ENCODE results near the gene SLIT1. TPM values are rescaled to one million over a fixed set of nuclear protein-coding genes. Genes with fewer than 3 reads are reported as not detected.
"Not testable (repeated sequence)": the region's sequence is repeated elsewhere in the genome, so short reads cannot be mapped to it uniquely, and the experiment has no call there.

Gene SLIT1
- total RNA-seq, 1 donor from 2014 or later = not detected

DNA sequence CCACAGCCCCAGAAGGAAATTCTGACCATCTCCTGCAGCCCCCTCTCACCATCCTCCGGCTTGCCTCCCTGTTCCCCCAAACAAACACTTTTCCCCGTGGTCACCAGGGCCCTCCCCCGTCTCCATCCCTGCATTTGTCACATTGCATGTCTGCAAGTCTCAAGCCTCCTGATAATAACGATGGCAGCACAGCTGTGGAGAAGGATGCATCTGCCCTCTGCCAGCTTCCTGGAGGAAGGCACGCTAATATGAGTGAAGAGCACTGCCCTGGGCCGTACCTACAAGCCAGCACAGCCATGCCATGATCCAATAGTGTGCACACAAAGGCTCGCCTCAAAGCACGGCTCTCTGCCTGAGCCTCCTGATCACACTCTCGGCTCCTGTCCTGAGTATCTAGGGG, 98.5 kb downstream of the SLIT1 start:
- intact Hi-C loops (cut with DNase I) = no loop called here
- no peaks in the 10 kb centered on the region for H3K36me3 ChIP-seq
- H3K27ac ChIP-seq = no peak overlapping the region
- no peaks in the 10 kb centered on the region for H3K4me1 ChIP-seq
- H3K4me3 ChIP-seq = no peak overlapping the region
- TF ChIP-seq, protein P1, sequence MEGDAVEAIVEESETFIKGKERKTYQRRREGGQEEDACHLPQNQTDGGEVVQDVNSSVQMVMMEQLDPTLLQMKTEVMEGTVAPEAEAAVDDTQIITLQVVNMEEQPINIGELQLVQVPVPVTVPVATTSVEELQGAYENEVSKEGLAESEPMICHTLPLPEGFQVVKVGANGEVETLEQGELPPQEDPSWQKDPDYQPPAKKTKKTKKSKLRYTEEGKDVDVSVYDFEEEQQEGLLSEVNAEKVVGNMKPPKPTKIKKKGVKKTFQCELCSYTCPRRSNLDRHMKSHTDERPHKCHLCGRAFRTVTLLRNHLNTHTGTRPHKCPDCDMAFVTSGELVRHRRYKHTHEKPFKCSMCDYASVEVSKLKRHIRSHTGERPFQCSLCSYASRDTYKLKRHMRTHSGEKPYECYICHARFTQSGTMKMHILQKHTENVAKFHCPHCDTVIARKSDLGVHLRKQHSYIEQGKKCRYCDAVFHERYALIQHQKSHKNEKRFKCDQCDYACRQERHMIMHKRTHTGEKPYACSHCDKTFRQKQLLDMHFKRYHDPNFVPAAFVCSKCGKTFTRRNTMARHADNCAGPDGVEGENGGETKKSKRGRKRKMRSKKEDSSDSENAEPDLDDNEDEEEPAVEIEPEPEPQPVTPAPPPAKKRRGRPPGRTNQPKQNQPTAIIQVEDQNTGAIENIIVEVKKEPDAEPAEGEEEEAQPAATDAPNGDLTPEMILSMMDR (IDR thresholded peaks at IDR 0.05) = no peak
- no peak for DNase-seq (ENCODE audit: low spot score in 2 of 2)
- no peaks in the 10 kb centered on the region for H3K9me3 ChIP-seq
- H3K27me3 ChIP-seq = no peaks in the 10 kb centered on the region

DNA sequence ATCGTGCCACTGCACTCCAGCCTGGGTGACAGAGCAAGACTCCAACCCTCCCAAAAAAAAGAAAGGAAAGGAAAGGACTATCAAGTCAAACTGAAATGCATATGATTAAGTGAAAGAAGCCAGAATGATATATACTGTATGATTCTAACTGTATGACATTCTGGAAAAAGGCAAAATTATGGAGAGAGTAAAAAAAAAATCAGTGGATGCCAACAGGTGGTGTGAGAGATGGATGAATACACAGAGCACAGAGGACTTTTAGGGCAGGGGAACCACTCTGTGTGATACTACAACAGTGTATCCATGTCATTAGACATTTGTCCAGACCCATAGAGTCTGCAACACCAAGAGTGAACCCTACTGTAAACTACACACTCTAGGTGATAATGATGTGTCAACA, 99.2 kb downstream of the SLIT1 start:
- no peak overlapping the region for H3K27ac ChIP-seq
- no peaks in the 10 kb centered on the region for H3K27me3 ChIP-seq
- H3K9me3 ChIP-seq = no peaks in the 10 kb centered on the region
- H3K36me3 ChIP-seq = no peaks in the 10 kb centered on the region
- no peak overlapping the region for H3K4me3 ChIP-seq
- intact Hi-C loops (cut with DNase I) = no loop called here
- TF ChIP-seq, protein P1 (IDR thresholded peaks at IDR 0.05) = no peak
- no peaks in the 10 kb centered on the region for H3K4me1 ChIP-seq
- DNase-seq (ENCODE audit: low spot score in 2 of 2) = no peak

DNA sequence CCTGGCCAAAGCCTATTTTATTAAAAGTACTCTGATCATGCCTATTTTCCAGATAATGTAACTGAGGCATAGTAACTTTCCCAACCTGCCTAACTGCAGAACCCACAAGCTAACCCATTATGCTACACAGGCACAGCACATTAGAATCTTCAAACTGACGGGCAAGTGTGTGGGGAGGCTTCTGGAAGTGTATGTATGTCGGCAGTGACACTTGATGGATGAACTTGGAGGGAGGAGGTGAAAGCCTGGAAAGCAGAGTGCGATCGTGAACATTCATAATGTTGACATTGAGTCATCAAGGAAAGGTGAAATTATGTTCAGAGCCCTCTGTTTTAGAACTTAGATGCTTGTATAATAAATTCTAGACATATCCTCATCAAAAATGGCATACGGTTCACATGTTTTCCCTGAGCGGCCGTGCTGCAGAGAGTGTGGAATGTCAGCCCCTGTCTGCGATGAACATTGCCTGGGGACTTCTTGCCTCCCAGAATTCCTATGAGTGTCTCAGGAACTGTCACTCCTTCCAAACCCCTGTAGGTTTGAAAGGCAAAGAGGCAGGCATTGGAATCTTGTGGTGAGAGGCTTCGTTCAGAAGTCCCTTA, 102.4 kb downstream of the SLIT1 start:
- Histone ChIP-seq H3K27ac (no peak overlapping the region), H3K27me3 (no peaks in the 10 kb centered on the region), H3K9me3 (no peaks in the 10 kb centered on the region), H3K4me3 (no peak overlapping the region), H3K36me3 (no peaks in the 10 kb centered on the region), H3K4me1 (no peaks in the 10 kb centered on the region)
- intact Hi-C loops (cut with DNase I) = no loop called here
- TF ChIP-seq, protein P1 (IDR thresholded peaks at IDR 0.05) = no peak
- DNase-seq (ENCODE audit: low spot score in 2 of 2) = no peak

DNA sequence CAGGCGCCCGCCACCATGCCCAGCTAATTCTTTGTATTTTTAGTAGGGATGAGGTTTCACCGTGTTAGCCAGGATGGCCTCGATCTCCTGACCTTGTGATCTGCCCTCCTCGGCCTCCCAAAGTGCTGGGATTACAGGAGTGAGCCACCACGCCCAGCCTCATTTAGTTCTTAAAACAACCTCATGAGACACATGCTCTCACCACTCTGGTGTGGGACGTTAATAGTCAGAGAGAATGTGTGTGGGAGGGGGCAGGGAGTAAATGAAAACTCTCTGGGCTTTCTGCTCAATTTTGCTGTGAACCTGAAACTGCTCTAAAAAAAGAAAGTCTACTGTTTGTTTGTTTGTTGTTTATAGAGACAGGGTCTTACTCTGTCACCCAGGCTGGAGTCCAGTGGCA, 103.2 kb downstream of the SLIT1 start:
- intact Hi-C loops (cut with DNase I); H3K4me3 ChIP-seq; H3K9me3 ChIP-seq; H3K27ac ChIP-seq; H3K27me3 ChIP-seq; DNase-seq (ENCODE audit: low spot score in 2 of 2); H3K4me1 ChIP-seq; H3K36me3 ChIP-seq: not testable (repeated sequence)

DNA sequence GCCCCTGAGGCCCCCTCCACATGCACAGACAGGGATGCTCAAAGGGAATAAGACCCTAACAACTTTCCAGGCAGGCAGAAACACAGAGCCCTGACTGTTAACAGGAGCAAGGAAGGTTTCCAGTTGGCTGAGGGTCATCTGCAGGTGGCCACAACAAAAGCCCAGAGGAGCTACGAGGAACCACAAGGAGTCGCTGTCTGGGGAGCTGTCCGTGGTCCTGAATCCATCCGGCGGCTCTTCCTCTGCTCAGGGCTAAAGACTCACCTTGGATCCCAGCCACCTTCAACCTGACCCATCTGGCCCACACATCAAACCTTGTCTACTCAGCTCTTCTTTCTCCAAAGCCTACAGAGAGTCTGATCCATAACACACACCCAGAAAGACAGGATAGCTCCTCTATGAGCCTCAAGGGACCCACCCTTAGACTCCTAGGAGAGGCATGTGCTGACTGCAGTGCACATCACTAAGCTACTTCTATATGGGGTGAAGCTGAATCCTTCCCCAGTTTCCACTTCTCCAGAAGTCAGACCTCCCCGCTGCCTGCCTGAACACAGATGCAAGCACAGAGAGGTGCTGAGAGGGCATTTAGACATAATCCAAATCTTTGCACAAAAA, 104.0 kb downstream of the SLIT1 start:
- no peaks in the 10 kb centered on the region for H3K4me1 ChIP-seq
- TF ChIP-seq, protein P1 (IDR thresholded peaks at IDR 0.05) = peak in 2 of 3 experiments; percentile 11 to 40
- no peak overlapping the region for H3K27ac ChIP-seq
- no peaks in the 10 kb centered on the region for H3K36me3 ChIP-seq
- intact Hi-C loops (cut with DNase I) = no loop called here
- DNase-seq (ENCODE audit: low spot score in 2 of 2) = no peak
- H3K9me3 ChIP-seq = no peaks in the 10 kb centered on the region
- H3K4me3 ChIP-seq = no peak overlapping the region
- H3K27me3 ChIP-seq = no peaks in the 10 kb centered on the region

DNA sequence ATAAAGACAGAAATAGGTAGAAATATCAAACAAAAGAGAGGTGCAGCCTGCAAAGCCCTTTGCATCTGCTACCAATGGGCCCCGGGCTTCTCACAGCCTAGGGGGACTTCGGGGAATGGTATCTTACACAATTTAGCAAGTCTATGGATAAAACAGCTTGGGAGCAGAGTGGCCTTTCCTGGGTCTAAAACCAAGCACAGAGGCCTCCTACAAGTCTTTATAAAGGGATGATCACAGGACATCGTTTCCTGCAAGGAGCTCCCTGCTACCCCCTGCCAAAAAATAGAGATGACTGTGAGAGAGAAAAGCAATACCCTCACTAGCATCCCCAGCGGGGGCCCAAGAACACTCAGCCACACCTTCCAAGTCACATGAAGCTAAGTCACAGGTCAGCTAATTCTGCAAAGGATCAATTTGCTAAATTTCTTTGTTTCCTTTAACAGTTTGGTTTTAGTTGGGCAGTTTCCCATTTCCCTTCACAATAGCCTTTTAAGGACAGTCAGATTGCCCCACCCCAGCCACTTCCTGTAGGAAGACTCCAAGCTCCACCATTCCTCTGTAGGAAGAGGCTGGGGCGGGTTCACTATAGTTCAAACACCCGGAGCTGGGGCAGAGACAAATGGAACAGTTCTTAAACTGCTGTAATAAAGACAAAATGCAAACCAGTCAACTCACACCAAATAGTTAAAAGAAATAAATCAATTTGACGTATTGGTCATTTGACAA, 105.5 kb downstream of the SLIT1 start:
- H3K27ac ChIP-seq = no peak overlapping the region
- no peaks in the 10 kb centered on the region for H3K36me3 ChIP-seq
- no peak for DNase-seq (ENCODE audit: low spot score in 2 of 2)
- no peak overlapping the region for H3K4me3 ChIP-seq
- no peaks in the 10 kb centered on the region for H3K27me3 ChIP-seq
- TF ChIP-seq, protein P1 (IDR thresholded peaks at IDR 0.05) = no peak
- intact Hi-C loops (cut with DNase I) = no loop called here
- no peaks in the 10 kb centered on the region for H3K9me3 ChIP-seq
- H3K4me1 ChIP-seq = no peaks in the 10 kb centered on the region
